SW480 (cell line): Measurements from ENCODE around the gene INHA.
A peak's percentile ranks its signal among the peaks of the same experiment; 100 is the strongest.

ENCODE experiments used
- DNase-seq: peaks from one replicate; pipeline ENCODE4 v3.0.0-alpha.2; 2016; ENCODE audit warnings: low spot score

INHA gene, protein sequence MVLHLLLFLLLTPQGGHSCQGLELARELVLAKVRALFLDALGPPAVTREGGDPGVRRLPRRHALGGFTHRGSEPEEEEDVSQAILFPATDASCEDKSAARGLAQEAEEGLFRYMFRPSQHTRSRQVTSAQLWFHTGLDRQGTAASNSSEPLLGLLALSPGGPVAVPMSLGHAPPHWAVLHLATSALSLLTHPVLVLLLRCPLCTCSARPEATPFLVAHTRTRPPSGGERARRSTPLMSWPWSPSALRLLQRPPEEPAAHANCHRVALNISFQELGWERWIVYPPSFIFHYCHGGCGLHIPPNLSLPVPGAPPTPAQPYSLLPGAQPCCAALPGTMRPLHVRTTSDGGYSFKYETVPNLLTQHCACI

DNA sequence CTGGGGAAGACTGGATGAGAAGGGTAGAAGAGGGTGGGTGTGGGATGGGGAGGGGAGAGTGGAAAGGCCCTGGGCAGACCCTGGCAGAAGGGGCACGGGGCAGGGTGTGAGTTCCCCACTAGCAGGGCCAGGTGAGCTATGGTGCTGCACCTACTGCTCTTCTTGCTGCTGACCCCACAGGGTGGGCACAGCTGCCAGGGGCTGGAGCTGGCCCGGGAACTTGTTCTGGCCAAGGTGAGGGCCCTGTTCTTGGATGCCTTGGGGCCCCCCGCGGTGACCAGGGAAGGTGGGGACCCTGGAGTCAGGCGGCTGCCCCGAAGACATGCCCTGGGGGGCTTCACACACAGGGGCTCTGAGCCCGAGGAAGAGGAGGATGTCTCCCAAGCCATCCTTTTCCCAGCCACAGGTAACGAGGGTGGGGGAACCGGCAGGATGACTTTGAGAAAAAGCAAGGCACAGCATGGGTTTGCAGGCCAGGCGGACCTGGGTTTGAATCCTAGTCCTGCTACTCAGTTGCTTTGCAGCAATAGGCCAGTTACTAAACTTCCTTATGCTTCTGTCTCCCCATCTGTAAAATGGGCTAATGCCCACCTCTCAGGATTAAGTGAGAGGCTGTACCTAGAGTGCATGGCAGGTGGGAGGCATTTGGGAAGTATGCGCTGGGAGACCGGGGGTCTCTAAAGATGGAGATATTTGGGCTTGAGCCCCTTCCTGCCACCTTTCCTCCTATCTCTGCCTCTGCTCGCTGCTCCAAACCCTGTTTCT lies at the start of gene INHA:
Gene INHA, plus strand, starts transcription at position 74 of the 765 bp plus-strand sequence. Its CDS starts 65 bp downstream, at position 139.
- DNase-seq: no peak

GRCh38 chr2:219523031-219523671 lies 49.0 kb upstream of the INHA start:
- no peak for DNase-seq

- no peak for DNase-seq
These were observed 47.3 kb upstream of the INHA start for GRCh38 chr2:219524817-219525216.

- DNase-seq: no peak
These were observed 46.4 kb upstream of the INHA start for GRCh38 chr2:219525533-219526232.

DNA sequence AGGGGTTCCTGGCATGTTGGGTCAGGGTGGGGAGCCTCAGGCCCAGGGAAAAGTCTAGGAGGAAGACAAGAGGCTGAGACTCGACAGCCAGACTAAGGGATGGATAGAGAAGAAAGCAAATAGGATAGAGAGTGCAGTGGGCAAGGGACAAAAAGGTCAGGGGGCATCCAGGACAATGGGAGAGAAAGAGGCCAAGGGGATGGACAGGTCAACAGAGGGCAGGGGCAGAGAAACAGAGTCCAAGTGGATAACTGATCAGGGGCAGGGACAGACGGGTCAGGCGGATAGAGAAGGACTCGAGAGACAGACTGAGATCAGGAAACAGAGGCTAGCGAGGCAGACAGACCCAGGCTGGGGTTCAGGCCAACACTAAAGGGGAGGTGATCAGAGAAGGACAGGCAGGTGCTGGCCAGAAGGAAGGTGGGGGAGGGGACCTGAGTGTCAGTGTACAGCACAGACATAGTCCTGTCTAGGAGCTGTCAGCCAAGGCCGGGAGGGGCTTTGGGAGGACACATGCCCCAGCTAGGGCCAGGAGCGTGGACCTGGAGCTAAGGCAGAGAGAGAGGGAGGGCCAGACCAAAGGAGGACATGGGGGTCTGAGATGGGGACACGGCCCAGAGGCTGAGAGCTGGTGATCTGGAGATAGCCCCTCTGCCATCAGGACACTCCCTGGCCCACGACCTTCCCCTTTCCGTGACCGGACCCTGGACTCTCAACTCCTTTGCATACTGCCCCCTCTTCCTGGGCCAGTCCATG lies 45.6 kb upstream of the INHA start:
- no peak for DNase-seq

- no peak for DNase-seq
These were observed 45.1 kb upstream of the INHA start for GRCh38 chr2:219527076-219527394.

GRCh38 chr2:219527472-219527871 lies 44.6 kb upstream of the INHA start:
- no peak for DNase-seq

- DNase-seq: peak; percentile 72
These were observed 41.8 kb upstream of the INHA start for GRCh38 chr2:219530048-219530963.

- peak; percentile 32 for DNase-seq
These were observed 40.3 kb upstream of the INHA start for GRCh38 chr2:219531639-219532377.

- DNase-seq: no peak
These were observed 39.8 kb upstream of the INHA start for GRCh38 chr2:219532378-219532649.

DNA sequence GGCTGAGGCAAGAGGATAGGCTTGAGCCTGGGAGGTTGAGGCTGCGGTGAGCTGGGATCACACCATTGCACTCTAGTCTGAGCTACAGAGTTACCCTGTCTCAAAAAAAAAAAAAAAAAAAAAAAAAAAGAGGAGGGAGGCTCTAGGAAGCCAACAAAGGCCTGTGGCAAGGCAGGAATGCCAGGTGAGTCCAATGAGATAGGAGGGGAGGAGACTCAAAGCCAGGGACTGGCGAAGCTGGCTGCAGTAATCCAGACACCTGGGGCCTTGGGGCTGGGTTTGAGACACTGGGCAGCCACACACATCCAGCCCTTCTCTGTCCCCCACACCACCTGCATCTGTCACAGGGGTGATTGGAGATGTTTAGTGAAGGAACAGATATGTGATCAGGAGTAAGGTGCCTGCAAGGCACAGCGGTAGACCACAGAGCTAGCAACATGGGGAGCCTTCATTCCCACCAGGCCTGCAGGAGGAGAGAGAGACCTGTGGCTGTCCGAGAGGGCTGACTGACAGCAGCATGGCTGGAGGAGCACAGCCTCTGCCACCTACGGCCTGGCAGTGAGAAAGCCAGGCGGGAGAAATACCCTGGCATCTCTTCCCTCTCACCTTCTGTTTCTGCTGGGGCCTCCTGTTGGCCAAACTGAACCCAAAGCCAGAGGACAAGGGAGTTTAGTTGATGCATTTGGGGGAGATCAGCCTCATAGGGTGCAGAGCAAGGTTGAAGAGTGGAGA lies 38.0 kb upstream of the INHA start:
- DNase-seq: peak; percentile 77

- no peak for DNase-seq
These were observed 35.7 kb upstream of the INHA start for GRCh38 chr2:219536425-219536824.

- DNase-seq: no peak
These were observed 35.1 kb upstream of the INHA start for GRCh38 chr2:219536967-219537366.

- peak; percentile 32 for DNase-seq
These were observed 34.2 kb upstream of the INHA start for GRCh38 chr2:219537657-219538488.

- no peak for DNase-seq
These were observed 33.6 kb upstream of the INHA start for GRCh38 chr2:219538504-219538951.

DNA sequence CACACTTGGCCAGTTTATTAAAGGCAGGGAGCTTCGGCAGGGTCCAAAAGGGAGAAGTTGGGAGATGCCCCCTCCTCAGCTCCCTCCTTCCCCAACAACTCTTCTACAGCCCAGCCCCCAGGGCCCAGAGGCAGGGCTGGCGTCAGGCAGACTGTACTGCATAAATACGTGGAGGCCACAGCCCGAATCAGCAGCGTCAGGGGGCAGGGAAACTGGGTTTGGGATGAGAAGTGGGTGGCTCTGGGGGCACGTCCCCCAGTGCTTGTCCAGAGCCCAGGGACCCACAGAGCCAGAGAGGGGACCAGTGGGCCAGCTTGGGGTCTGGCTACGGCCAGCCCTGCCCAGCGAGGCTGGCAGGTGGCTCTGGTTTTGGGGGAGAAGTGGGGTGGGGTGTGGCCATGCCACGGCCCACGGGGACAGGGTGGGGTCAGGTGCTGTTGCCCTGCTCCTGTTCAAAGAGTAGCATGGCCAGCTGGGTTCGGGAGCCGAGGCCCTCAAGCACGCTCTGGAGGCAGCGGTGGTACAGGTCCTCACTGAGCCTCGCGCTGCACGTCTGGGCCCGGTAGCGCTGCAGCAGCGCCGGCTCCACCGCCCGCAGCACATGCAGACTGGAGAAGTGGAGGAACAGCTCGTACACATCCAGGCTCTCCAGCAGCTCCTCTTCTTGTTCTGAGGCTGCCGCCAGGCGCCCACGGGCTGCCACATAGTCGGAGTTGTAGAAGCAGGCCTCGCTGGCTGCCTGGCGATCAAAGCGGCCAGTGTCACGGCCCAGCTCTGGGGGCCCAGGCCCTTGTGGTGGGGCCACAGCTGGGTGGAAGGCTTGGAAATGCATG lies 32.9 kb upstream of the INHA start:
- no peak for DNase-seq

DNA sequence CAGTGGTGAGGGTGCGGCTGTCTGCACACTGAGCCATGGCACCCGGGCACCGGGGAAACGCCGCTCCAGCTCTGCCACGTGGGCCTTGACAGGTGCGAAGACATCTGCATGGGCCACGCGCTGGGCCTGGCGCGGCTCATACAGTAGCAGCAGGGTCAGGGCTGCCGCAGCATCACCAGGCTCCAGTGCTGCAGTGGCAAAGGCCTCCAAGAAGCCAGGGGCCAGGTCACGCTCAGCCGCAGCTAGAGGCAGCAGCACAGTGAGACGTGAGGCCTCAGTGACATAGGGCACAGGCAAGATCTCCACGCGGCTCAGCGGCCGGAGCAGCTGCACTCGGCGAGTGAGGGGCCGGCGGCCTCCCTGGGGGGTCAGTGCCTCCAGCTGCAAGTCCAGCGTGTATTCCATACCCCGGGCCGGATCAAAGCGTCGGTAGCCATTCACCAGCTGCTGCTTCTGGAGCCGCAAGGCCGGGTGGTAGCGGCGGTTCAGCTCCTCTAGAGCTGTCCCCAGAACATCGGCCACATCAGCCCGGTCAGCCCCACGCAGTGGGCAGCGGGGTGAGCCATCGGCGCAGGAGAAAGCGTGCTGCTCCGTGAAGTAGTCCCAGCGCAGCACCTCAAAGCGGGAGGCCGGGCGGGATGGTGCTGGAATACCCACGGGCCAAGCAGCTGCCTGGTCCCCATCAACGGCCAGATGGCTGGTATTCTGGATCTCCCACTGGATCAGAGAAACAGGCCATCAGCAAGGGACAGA lies 32.0 kb upstream of the INHA start:
- DNase-seq: no peak
